WTC11 (cell line): ENCODE data around the gene SPRED2. TPM values are rescaled to one million over a fixed set of nuclear protein-coding genes. Genes with fewer than 3 reads are reported as not detected.

Source experiments
- ATAC-seq: fragments of 200-7000 bp; cut with Tn5 transposase; 2 replicates; pipeline ENCODE4 v1.10.0; 2021; ENCODE audit warnings: mild to moderate bottlenecking, moderate library complexity
- CTCF ChIA-PET: fragments of 300-600 bp; sonication (Branson Sonifier 250); formaldehyde crosslinking; loops from one replicate; lab custom pipeline; 2021; ENCODE audit warnings: antibody characterized with exemption; lab: Charles Lee
- POLR2A ChIA-PET: fragments of 350-600 bp; sonication (Branson Sonifier 250); formaldehyde crosslinking; loops from one replicate; lab custom pipeline; 2021; ENCODE audit warnings: antibody characterized with exemption; lab: Charles Lee
- DNase-seq: peaks from one replicate; pipeline ENCODE4 v3.0.0; 2021; ENCODE audit warnings: low spot score
- H3K27ac Mint-ChIP-seq: 2 replicates; pipeline ENCODE4 v1.8.0; 2021; ENCODE audit warnings: mixed read lengths
- H3K27me3 Mint-ChIP-seq: 2 replicates; pipeline ENCODE4 v1.8.0; 2021; ENCODE audit warnings: low read depth, mild to moderate bottlenecking, moderate library complexity, mixed read lengths
- H3K36me3 Mint-ChIP-seq: 2 replicates; pipeline ENCODE4 v1.8.0; 2021; ENCODE audit warnings: mixed read lengths
- H3K4me1 Mint-ChIP-seq: 2 replicates; pipeline ENCODE4 v1.8.0; 2022; ENCODE audit warnings: mixed read lengths
- H3K4me3 Mint-ChIP-seq: 2 replicates; pipeline ENCODE4 v1.8.0; 2021; ENCODE audit warnings: mild to moderate bottlenecking, moderate library complexity, mixed read lengths
- H3K9me3 Mint-ChIP-seq: 2 replicates; pipeline ENCODE4 v1.8.0; 2021; ENCODE audit warnings: mixed read lengths
- CBFB ChIP-seq: sonication (generic); formaldehyde crosslinking; IDR thresholded peaks from 2 replicates; pipeline ENCODE4 v1.8.1; 2022; ENCODE audit warnings: mild to moderate bottlenecking, low read depth, missing genetic modification reagents
- CREM ChIP-seq: sonication (generic); formaldehyde crosslinking; IDR thresholded peaks from 2 replicates; pipeline ENCODE4 v1.8.1; 2022; ENCODE audit warnings: mild to moderate bottlenecking, missing genetic modification reagents, moderate library complexity
- ELF4 ChIP-seq: sonication (generic); formaldehyde crosslinking; IDR thresholded peaks from 2 replicates; pipeline ENCODE4 v1.8.1; 2022; ENCODE audit warnings: low read depth, mild to moderate bottlenecking, moderate library complexity, missing genetic modification reagents
- EMX1 ChIP-seq: fragments of 250-450 bp; sonication (Bioruptor Pico); IDR thresholded peaks from 2 replicates; pipeline ENCODE4 v1.8.0; 2021; ENCODE audit warnings: mild to moderate bottlenecking
- ETV6 ChIP-seq: sonication (generic); formaldehyde crosslinking; IDR thresholded peaks from 2 replicates; pipeline ENCODE4 v1.8.1; 2022; ENCODE audit warnings: mild to moderate bottlenecking, missing genetic modification reagents
- FOXP1 ChIP-seq: sonication (generic); formaldehyde crosslinking; IDR thresholded peaks from 2 replicates; pipeline ENCODE4 v1.8.0; 2022; ENCODE audit warnings: missing genetic modification reagents, mild to moderate bottlenecking, moderate library complexity, borderline replicate concordance
- GABPB1 ChIP-seq: sonication (generic); formaldehyde crosslinking; IDR thresholded peaks from 2 replicates; pipeline ENCODE4 v1.8.1; 2023; ENCODE audit warnings: mild to moderate bottlenecking, missing genetic modification reagents
- HMGA2 ChIP-seq: fragments of 250-450 bp; sonication (Bioruptor Pico); IDR thresholded peaks from 2 replicates; pipeline ENCODE4 v1.4.0; 2021; ENCODE audit warnings: mild to moderate bottlenecking, moderate library complexity
- KAT7 ChIP-seq: sonication (generic); formaldehyde crosslinking; IDR thresholded peaks from 2 replicates; pipeline ENCODE4 v1.8.1; 2023; ENCODE audit warnings: missing genetic modification reagents, mild to moderate bottlenecking, borderline replicate concordance
- NFATC4 ChIP-seq: fragments of 250-450 bp; sonication (Bioruptor Pico); IDR thresholded peaks from 2 replicates; pipeline ENCODE4 v1.9.0; 2021; ENCODE audit warnings: mild to moderate bottlenecking
- NFYB ChIP-seq: sonication (generic); formaldehyde crosslinking; conservative IDR thresholded peaks from 2 replicates; pipeline ENCODE4 v1.8.0; 2022; ENCODE audit warnings: low read depth, missing genetic modification reagents
- NR1H2 ChIP-seq: sonication (generic); formaldehyde crosslinking; IDR thresholded peaks from 2 replicates; pipeline ENCODE4 v1.9.0; 2021; ENCODE audit warnings: mild to moderate bottlenecking, moderate library complexity, missing genetic modification reagents
- OVOL2 ChIP-seq: fragments of 250-450 bp; sonication (Bioruptor Pico); IDR thresholded peaks from 2 replicates; pipeline ENCODE4 v1.9.0; 2021; ENCODE audit warnings: mild to moderate bottlenecking, borderline replicate concordance
- SMAD3 ChIP-seq: sonication (generic); formaldehyde crosslinking; IDR thresholded peaks from 2 replicates; pipeline ENCODE4 v1.8.0; 2022; ENCODE audit warnings: missing genetic modification reagents, mild to moderate bottlenecking, borderline replicate concordance
- USF1 ChIP-seq: sonication (generic); formaldehyde crosslinking; IDR thresholded peaks from 2 replicates; pipeline ENCODE4 v1.8.0; 2022; ENCODE audit warnings: mild to moderate bottlenecking, missing genetic modification reagents
- ZBTB21 ChIP-seq: sonication (generic); formaldehyde crosslinking; IDR thresholded peaks from 2 replicates; pipeline ENCODE4 v1.8.1; 2023; ENCODE audit warnings: mild to moderate bottlenecking, missing genetic modification reagents, borderline replicate concordance
- ZMAT4 ChIP-seq: fragments of 250-450 bp; sonication (Bioruptor Pico); IDR thresholded peaks from 2 replicates; pipeline ENCODE4 v1.9.0; 2021; ENCODE audit warnings: mild to moderate bottlenecking
- ZNF232 ChIP-seq: sonication (generic); formaldehyde crosslinking; IDR thresholded peaks from 2 replicates; pipeline ENCODE4 v1.8.0; 2022; ENCODE audit warnings: mild to moderate bottlenecking, missing genetic modification reagents
- ZNF423 ChIP-seq: fragments of 250-450 bp; sonication (Bioruptor Pico); IDR thresholded peaks from 2 replicates; pipeline ENCODE4 v2.1.2; 2022; ENCODE audit warnings: mild to moderate bottlenecking, moderate library complexity
- ZNF671 ChIP-seq: fragments of 250-450 bp; sonication (Bioruptor Pico); IDR thresholded peaks from 2 replicates; pipeline ENCODE4 v1.8.0; 2021; ENCODE audit warnings: mild to moderate bottlenecking
- ZSCAN18 ChIP-seq: fragments of 250-450 bp; sonication (Bioruptor Pico); IDR thresholded peaks from 2 replicates; pipeline ENCODE4 v2.1.2; 2022; ENCODE audit warnings: mild to moderate bottlenecking, moderate library complexity
- total RNA-seq: library from RNA; stranded (reverse); gene quantifications from 3 replicates; pipeline ENCODE4 v1.2.3, GENCODE V29; 2021
- TF ChIP-seq, protein P1 (sequence below): sonication (generic); formaldehyde crosslinking; IDR thresholded peaks from 2 replicates; pipeline ENCODE4 v1.8.1; 2023; ENCODE audit warnings: mild to moderate bottlenecking, missing genetic modification reagents
- TF ChIP-seq, protein P2 (sequence below): fragments of 200-600 bp; IDR thresholded peaks from 2 replicates; pipeline ENCODE4 v1.8.0; 2022; ENCODE audit warnings: antibody characterized with exemption

Gene SPRED2
- total RNA-seq, 1 experiment from 2014 or later = 34.1 TPM

GRCh38 chr2:65344182-65344581, 88.2 kb downstream of the SPRED2 start:
- DNase-seq = no peak
- Mint-ChIP-seq H3K27ac (no peak overlapping the region), H3K27me3 (no peaks in the 10 kb centered on the region), H3K4me1 (peaks cover 6% of the 10 kb centered on the region), H3K9me3 (peaks cover 6% of the 10 kb centered on the region; the same call in 1 of the 2 replicates), H3K4me3 (no peak overlapping the region), H3K36me3 (peaks cover 8% of the 10 kb centered on the region)
- no peak for ATAC-seq
- POLR2A ChIA-PET = no interaction called here
- CTCF ChIA-PET = no interaction called here
- TF ChIP-seq, protein P1, sequence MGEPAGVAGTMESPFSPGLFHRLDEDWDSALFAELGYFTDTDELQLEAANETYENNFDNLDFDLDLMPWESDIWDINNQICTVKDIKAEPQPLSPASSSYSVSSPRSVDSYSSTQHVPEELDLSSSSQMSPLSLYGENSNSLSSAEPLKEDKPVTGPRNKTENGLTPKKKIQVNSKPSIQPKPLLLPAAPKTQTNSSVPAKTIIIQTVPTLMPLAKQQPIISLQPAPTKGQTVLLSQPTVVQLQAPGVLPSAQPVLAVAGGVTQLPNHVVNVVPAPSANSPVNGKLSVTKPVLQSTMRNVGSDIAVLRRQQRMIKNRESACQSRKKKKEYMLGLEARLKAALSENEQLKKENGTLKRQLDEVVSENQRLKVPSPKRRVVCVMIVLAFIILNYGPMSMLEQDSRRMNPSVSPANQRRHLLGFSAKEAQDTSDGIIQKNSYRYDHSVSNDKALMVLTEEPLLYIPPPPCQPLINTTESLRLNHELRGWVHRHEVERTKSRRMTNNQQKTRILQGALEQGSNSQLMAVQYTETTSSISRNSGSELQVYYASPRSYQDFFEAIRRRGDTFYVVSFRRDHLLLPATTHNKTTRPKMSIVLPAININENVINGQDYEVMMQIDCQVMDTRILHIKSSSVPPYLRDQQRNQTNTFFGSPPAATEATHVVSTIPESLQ (CRISPR knock-in tag) = no peak
- TF ChIP-seq ZBTB21 (CRISPR knock-in tag) = no peak
- TF ChIP-seq NR1H2 (CRISPR knock-in tag) = no peak
- TF ChIP-seq GABPB1 (CRISPR knock-in tag) = no peak
- TF ChIP-seq HMGA2 (CRISPR knock-in tag) = no peak
- TF ChIP-seq, protein P2, sequence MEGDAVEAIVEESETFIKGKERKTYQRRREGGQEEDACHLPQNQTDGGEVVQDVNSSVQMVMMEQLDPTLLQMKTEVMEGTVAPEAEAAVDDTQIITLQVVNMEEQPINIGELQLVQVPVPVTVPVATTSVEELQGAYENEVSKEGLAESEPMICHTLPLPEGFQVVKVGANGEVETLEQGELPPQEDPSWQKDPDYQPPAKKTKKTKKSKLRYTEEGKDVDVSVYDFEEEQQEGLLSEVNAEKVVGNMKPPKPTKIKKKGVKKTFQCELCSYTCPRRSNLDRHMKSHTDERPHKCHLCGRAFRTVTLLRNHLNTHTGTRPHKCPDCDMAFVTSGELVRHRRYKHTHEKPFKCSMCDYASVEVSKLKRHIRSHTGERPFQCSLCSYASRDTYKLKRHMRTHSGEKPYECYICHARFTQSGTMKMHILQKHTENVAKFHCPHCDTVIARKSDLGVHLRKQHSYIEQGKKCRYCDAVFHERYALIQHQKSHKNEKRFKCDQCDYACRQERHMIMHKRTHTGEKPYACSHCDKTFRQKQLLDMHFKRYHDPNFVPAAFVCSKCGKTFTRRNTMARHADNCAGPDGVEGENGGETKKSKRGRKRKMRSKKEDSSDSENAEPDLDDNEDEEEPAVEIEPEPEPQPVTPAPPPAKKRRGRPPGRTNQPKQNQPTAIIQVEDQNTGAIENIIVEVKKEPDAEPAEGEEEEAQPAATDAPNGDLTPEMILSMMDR = no peak
- TF ChIP-seq ETV6 (CRISPR knock-in tag) = no peak
- TF ChIP-seq ZSCAN18 (CRISPR knock-in tag) = no peak
- no peak for TF ChIP-seq SMAD3
- TF ChIP-seq, all 79 proteins: peak for 0

DNA sequence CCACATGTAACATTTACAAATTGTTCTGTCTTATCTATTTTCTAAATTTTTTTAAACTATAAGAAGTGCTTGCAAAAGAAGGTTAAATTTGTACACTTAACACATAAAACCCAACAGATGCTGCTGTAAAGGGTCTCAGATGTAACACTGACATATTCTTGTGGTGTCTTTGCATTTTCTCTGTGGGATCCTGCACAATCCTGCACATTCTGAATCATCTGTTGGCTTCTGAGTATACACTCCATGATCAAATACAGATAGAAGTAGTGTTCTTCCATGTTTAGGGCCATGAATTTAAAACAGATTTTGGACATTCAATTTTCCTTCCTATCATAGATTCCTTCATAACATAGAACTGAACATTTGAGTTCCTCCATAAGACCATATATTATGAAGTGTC, 89.0 kb downstream of the SPRED2 start:
- Mint-ChIP-seq H3K27ac (no peak overlapping the region), H3K9me3 (peaks cover 6% of the 10 kb centered on the region; the same call in 1 of the 2 replicates), H3K4me1 (peaks cover 6% of the 10 kb centered on the region), H3K36me3 (peaks cover 8% of the 10 kb centered on the region), H3K27me3 (no peaks in the 10 kb centered on the region), H3K4me3 (no peak overlapping the region)
- no peak for TF ChIP-seq ZMAT4 (CRISPR knock-in tag)
- TF ChIP-seq ZNF423 (CRISPR knock-in tag) = no peak
- TF ChIP-seq ELF4 (CRISPR knock-in tag) = no peak
- TF ChIP-seq OVOL2 (CRISPR knock-in tag) = no peak
- TF ChIP-seq ZSCAN18 (CRISPR knock-in tag) = no peak
- ATAC-seq = no peak
- DNase-seq = no peak
- ChIA-PET POLR2A (no interaction called here), CTCF (no interaction called here)

GRCh38 chr2:65340898-65341681, 91.3 kb downstream of the SPRED2 start:
- Mint-ChIP-seq H3K4me1 (peaks cover 6% of the 10 kb centered on the region), H3K27ac (no peak overlapping the region), H3K9me3 (peaks cover 5% of the 10 kb centered on the region), H3K36me3 (peaks cover 18% of the 10 kb centered on the region), H3K27me3 (no peaks in the 10 kb centered on the region), H3K4me3 (no peak overlapping the region)
- ChIA-PET CTCF (interaction anchor here (0.6 to 0.8 kb wide), 2 partner anchors 9 to 215 kb away, joined by 3 to 8 read pairs; no protein-coding TSS in a partner anchor), POLR2A (no interaction called here)
- no peak for ATAC-seq
- no peak for DNase-seq
- TF ChIP-seq CBFB (CRISPR knock-in tag) = no peak
- TF ChIP-seq KAT7 = no peak
- TF ChIP-seq USF1 (CRISPR knock-in tag) = no peak
- no peak for TF ChIP-seq CREM
- TF ChIP-seq ELF4 (CRISPR knock-in tag) = no peak
- TF ChIP-seq ZNF232 (CRISPR knock-in tag) = no peak
- no peak for TF ChIP-seq ZNF671
- no peak for TF ChIP-seq NFYB
- no peak for TF ChIP-seq EMX1 (CRISPR knock-in tag)
- TF ChIP-seq OVOL2 (CRISPR knock-in tag) = no peak
- no peak for TF ChIP-seq FOXP1 (CRISPR knock-in tag)
- no peak for TF ChIP-seq NFATC4 (CRISPR knock-in tag)
